HCT116 (cell line): Measurements from ENCODE around the gene NDUFS1.
A peak's percentile ranks its signal among the peaks of the same experiment; 100 is the strongest.

Experiments
- CEBPB ChIP-seq: IDR thresholded peaks from 2 replicates; pipeline ENCODE4 v1.6.1; 2012; ENCODE audit warnings: low read depth
- EGR1 ChIP-seq: IDR thresholded peaks from 2 replicates; pipeline ENCODE4 v1.6.1; 2012; ENCODE audit warnings: low read depth
- JUND ChIP-seq: IDR thresholded peaks from 2 replicates; pipeline ENCODE4 v1.6.1; 2012
- POLR2A ChIP-seq: IDR thresholded peaks from 2 replicates; pipeline ENCODE4 v1.7.0; 2011; ENCODE audit warnings: borderline replicate concordance; ENCODE audit not compliant: insufficient read depth, insufficient read length; ENCODE audit errors: extremely low read depth
- RAD21 ChIP-seq: IDR thresholded peaks from 2 replicates; pipeline ENCODE4 v1.6.1; 2012; ENCODE audit warnings: low read depth, mild to moderate bottlenecking
- YY1 ChIP-seq: IDR thresholded peaks from 2 replicates; pipeline ENCODE4 v1.6.1; 2011; ENCODE audit warnings: low read length, low read depth, moderate library complexity, mild to moderate bottlenecking; ENCODE audit not compliant: insufficient replicate concordance; ENCODE audit errors: extremely low read depth
- TF ChIP-seq, protein P1 (sequence below), 3 experiments: fragments of 200-600 bp in 1 of 3; sonication (generic) in 1 of 3; IDR thresholded peaks in 2 of 3; conservative IDR thresholded peaks in 1 of 3; 2 replicates each; pipeline ENCODE4 v1.5.1; 2012 to 2017; ENCODE audit warnings: low read depth in 2 of 3, low read length in 2 of 3, antibody characterized with exemption in 1 of 3, borderline replicate concordance in 1 of 3, control low read depth in 1 of 3, mild to moderate bottlenecking in 1 of 3, mixed read lengths in 1 of 3, mixed run types in 1 of 3, moderate library complexity in 1 of 3; ENCODE audit not compliant: insufficient read depth in 1 of 3
- TF ChIP-seq, protein P2 (sequence below): IDR thresholded peaks from 2 replicates; pipeline ENCODE4 v1.6.1; 2012

DNA sequence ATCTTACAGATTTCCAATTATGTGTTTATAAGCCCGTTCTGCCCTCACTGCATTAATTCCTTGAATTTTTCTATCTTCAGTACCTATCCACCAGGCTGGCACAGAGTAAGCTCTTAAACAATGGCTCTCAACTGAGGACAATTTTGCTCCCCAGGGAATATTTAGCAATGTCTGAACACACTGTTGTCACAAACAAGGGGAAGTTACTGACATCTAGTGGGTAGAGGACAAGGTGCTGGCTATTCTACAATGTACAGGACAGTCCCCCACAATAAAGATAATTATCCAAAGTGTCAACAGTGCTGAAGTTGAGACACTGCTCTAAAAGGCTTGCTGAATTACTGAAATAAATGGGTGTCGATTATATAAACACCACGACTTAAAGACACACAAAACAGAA lies 5.0 kb downstream of the NDUFS1 start:
- TF ChIP-seq, protein P1, sequence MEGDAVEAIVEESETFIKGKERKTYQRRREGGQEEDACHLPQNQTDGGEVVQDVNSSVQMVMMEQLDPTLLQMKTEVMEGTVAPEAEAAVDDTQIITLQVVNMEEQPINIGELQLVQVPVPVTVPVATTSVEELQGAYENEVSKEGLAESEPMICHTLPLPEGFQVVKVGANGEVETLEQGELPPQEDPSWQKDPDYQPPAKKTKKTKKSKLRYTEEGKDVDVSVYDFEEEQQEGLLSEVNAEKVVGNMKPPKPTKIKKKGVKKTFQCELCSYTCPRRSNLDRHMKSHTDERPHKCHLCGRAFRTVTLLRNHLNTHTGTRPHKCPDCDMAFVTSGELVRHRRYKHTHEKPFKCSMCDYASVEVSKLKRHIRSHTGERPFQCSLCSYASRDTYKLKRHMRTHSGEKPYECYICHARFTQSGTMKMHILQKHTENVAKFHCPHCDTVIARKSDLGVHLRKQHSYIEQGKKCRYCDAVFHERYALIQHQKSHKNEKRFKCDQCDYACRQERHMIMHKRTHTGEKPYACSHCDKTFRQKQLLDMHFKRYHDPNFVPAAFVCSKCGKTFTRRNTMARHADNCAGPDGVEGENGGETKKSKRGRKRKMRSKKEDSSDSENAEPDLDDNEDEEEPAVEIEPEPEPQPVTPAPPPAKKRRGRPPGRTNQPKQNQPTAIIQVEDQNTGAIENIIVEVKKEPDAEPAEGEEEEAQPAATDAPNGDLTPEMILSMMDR (IDR thresholded peaks at IDR 0.05 in 2 of 3, conservative IDR thresholded peaks at IDR 0.05 in 1 of 3; ENCODE audit: borderline replicate concordance in 1 of 3, insufficient read depth in 1 of 3, low read depth in 2 of 3, low read length in 2 of 3), result peak; percentile 17 to 41 (median 29); a peak in 4 of 6 replicates
- TF ChIP-seq CEBPB (no peak), RAD21 (peak; percentile 53), POLR2A (no peak), JUND (no peak), YY1 (no peak), EGR1 (no peak)
- TF ChIP-seq, protein P2, sequence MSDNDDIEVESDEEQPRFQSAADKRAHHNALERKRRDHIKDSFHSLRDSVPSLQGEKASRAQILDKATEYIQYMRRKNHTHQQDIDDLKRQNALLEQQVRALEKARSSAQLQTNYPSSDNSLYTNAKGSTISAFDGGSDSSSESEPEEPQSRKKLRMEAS, result no peak
